Activated CD8-positive, alpha-beta T cell treated with anti-CD3 and anti-CD28 coated beads, Interleukin-2, amount 10 ng/mL, durations not matched to agents 7 days and 5 days (primary cell): ENCODE data around the gene METAP1D. TPM values are rescaled to one million over a fixed set of nuclear protein-coding genes. Genes with fewer than 3 reads are reported as not detected.

Experiments used
- ATAC-seq: fragments of 150-1000 bp; cut with Tn5 transposase; one replicate; pipeline ENCODE4 v1.10.0; 2021; ENCODE audit warnings: moderate library complexity
- CTCF ChIA-PET: fragments of 350-600 bp; sonication (Branson Sonifier 250); formaldehyde crosslinking; loops from one replicate; lab custom pipeline; 2021; ENCODE audit warnings: antibody characterized with exemption; lab: Charles Lee
- POLR2A ChIA-PET: fragments of 350-600 bp; sonication (Branson Sonifier 250); formaldehyde crosslinking; loops from one replicate; lab custom pipeline; 2021; ENCODE audit warnings: antibody characterized with exemption; lab: Charles Lee
- DNase-seq: peaks from one replicate; pipeline ENCODE4 v3.0.0-alpha.2; 2020
- H3K27ac Mint-ChIP-seq: one replicate; pipeline ENCODE4 v1.8.0; 2021; ENCODE audit warnings: mild to moderate bottlenecking, mixed read lengths
- H3K27me3 Mint-ChIP-seq: one replicate; pipeline ENCODE4 v1.8.0; 2021; ENCODE audit warnings: low read depth, mixed read lengths
- H3K36me3 Mint-ChIP-seq: one replicate; pipeline ENCODE4 v1.8.0; 2021; ENCODE audit warnings: low read depth, mixed read lengths
- H3K4me1 Mint-ChIP-seq: one replicate; pipeline ENCODE4 v1.8.0; 2021; ENCODE audit warnings: low read depth, mixed read lengths
- H3K4me3 Mint-ChIP-seq: one replicate; pipeline ENCODE4 v1.8.0; 2021; ENCODE audit warnings: mild to moderate bottlenecking, mixed read lengths
- H3K9me3 Mint-ChIP-seq: one replicate; pipeline ENCODE4 v1.8.0; 2022; ENCODE audit warnings: mixed read lengths; ENCODE audit not compliant: insufficient read depth
- total RNA-seq, 2 experiments: library from RNA; stranded (reverse); gene quantifications; one replicate each; pipeline ENCODE4 v1.2.3, GENCODE V29; 2021

The METAP1D gene
- total RNA-seq, 2 experiments from 2014 or later = 3.9 to 6.0 TPM

DNA sequence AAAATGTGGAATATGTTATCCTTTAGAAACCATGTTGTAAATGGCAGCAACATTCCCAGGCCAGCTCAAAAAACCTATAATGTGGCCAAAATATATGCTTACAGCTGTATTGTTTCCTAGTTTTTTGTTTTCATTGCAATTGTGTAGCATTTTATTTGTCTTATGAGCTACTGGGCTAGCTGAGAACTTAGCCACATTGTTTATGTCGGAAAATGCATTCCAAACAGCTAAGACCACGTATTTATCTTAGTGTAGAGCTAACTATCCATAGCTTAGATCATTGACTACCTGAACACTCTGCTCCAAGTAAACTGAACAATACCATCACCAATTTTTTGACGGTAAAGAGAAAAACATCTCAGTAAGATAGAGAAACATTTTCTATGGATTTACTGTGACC lies 38.4 kb downstream of the METAP1D start:
- Mint-ChIP-seq H3K27me3 (no peaks in the 10 kb centered on the region), H3K36me3 (no peaks in the 10 kb centered on the region), H3K27ac (no peak overlapping the region), H3K4me3 (no peak overlapping the region), H3K9me3 (no peaks in the 10 kb centered on the region), H3K4me1 (no peaks in the 10 kb centered on the region)
- CTCF ChIA-PET = interaction anchor here (0.9 to 1.4 kb wide), 5 partner anchors 11 to 424 kb away, joined by 3 to 5 read pairs (median 3); no protein-coding TSS in a partner anchor
- POLR2A ChIA-PET = interaction anchor here (0.6 kb wide), 1 partner anchor 863 kb away, joined by 3 read pairs; no protein-coding TSS in a partner anchor
- ATAC-seq = no peak
- DNase-seq = no peak

- ATAC-seq = no peak
- no peaks in the 10 kb centered on the region for H3K9me3 Mint-ChIP-seq
- no peak overlapping the region for H3K27ac Mint-ChIP-seq
- ChIA-PET CTCF (interaction anchor here (0.9 to 1.4 kb wide), 2 partner anchors 11 to 89 kb away, joined by 3 to 4 read pairs; no protein-coding TSS in a partner anchor), POLR2A (interaction anchor here (0.6 kb wide), 1 partner anchor 864 kb away, joined by 3 read pairs; no protein-coding TSS in a partner anchor)
- H3K4me1 Mint-ChIP-seq = no peaks in the 10 kb centered on the region
- no peaks in the 10 kb centered on the region for H3K36me3 Mint-ChIP-seq
- no peak overlapping the region for H3K4me3 Mint-ChIP-seq
- no peak for DNase-seq
- no peaks in the 10 kb centered on the region for H3K27me3 Mint-ChIP-seq
These were observed 38.9 kb downstream of the METAP1D start for GRCh38 chr2:172038604-172039003.

GRCh38 chr2:172039011-172039704 lies 39.4 kb downstream of the METAP1D start:
- POLR2A ChIA-PET = interaction anchor here (0.6 kb wide), 1 partner anchor 864 kb away, joined by 3 read pairs; no protein-coding TSS in a partner anchor
- Mint-ChIP-seq H3K4me3 (no peak overlapping the region), H3K36me3 (no peaks in the 10 kb centered on the region), H3K27me3 (no peaks in the 10 kb centered on the region), H3K4me1 (no peaks in the 10 kb centered on the region), H3K27ac (no peak overlapping the region), H3K9me3 (no peaks in the 10 kb centered on the region)
- no peak for ATAC-seq
- DNase-seq = no peak
- CTCF ChIA-PET = no interaction called here

DNA sequence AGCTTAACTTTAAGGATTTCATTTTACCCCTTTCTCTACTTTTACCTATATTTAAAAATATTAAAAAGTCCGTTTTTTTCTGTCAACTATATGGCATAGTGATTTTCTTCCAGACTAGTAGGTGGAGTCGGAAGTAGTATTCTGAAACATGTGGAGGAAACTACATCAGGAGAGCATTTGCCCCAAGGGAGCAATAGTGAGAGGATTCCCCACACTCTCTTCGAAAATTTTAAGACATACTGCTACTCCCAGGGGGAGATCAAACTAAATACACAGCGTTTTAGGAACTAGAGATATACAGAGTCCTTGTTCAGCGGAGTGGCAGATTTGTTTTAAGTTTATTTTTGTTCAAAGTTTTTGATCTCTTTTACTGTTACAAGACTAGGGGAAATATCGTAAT lies 40.6 kb downstream of the METAP1D start:
- POLR2A ChIA-PET = no interaction called here
- H3K27ac Mint-ChIP-seq = no peak overlapping the region

DNA sequence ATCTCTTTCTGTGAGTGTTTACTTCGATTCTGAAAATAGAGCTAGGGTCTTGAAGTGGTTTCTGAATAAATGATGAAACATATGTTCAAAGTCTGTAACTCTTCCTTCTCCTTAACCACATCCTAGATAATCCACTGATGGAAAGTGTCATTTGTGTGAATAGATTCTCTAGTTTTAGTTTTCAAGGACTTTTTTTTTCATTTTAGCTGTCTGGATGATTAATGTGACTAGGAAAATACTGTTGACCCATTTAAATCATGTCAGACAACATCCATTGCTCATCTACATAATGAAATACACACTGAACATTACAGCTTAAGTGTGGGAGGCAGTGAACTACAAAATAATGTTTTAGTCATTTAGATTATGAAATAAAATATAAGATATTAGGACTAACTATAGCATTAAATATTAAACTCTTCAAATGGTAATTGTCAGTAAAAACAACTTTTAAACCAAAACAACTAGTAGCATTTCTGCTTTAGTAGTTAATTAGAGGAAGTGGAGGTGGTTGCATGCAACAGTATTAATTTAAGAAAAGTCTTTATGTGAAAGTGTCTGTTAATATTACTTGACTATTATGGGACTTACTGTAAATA lies 46.4 kb downstream of the METAP1D start:
- no peaks in the 10 kb centered on the region for H3K9me3 Mint-ChIP-seq
- no peaks in the 10 kb centered on the region for H3K36me3 Mint-ChIP-seq
- CTCF ChIA-PET = interaction anchor here (0.6 to 1.3 kb wide), 3 partner anchors 9 to 226 kb away, joined by 3 to 4 read pairs (median 3); no protein-coding TSS in a partner anchor
- H3K27ac Mint-ChIP-seq = no peak overlapping the region
- DNase-seq (no peak), ATAC-seq (no peak)
- POLR2A ChIA-PET = no interaction called here
- no peaks in the 10 kb centered on the region for H3K27me3 Mint-ChIP-seq
- H3K4me1 Mint-ChIP-seq = peaks cover 4% of the 10 kb centered on the region
- H3K4me3 Mint-ChIP-seq = no peak overlapping the region

More for the DNA sequence above, 40.6 kb downstream of the METAP1D start:
- no peaks in the 10 kb centered on the region for H3K27me3 Mint-ChIP-seq
- H3K4me3 Mint-ChIP-seq = no peak overlapping the region
- DNase-seq (no peak), ATAC-seq (no peak)
- CTCF ChIA-PET = no interaction called here
- H3K9me3 Mint-ChIP-seq = no peaks in the 10 kb centered on the region
- no peaks in the 10 kb centered on the region for H3K4me1 Mint-ChIP-seq
- H3K36me3 Mint-ChIP-seq = no peaks in the 10 kb centered on the region

GRCh38 chr2:172046866-172047565 lies 47.3 kb downstream of the METAP1D start:
- DNase-seq (no peak), ATAC-seq (no peak)
- H3K4me3 Mint-ChIP-seq = no peak overlapping the region
- peaks cover 4% of the 10 kb centered on the region for H3K4me1 Mint-ChIP-seq
- no peaks in the 10 kb centered on the region for H3K9me3 Mint-ChIP-seq
- H3K36me3 Mint-ChIP-seq = no peaks in the 10 kb centered on the region
- H3K27ac Mint-ChIP-seq = no peak overlapping the region
- POLR2A ChIA-PET = no interaction called here
- CTCF ChIA-PET = interaction anchor here (1.3 kb wide), 1 partner anchor 9 kb away, joined by 3 read pairs; no protein-coding TSS in a partner anchor
- no peaks in the 10 kb centered on the region for H3K27me3 Mint-ChIP-seq

DNA sequence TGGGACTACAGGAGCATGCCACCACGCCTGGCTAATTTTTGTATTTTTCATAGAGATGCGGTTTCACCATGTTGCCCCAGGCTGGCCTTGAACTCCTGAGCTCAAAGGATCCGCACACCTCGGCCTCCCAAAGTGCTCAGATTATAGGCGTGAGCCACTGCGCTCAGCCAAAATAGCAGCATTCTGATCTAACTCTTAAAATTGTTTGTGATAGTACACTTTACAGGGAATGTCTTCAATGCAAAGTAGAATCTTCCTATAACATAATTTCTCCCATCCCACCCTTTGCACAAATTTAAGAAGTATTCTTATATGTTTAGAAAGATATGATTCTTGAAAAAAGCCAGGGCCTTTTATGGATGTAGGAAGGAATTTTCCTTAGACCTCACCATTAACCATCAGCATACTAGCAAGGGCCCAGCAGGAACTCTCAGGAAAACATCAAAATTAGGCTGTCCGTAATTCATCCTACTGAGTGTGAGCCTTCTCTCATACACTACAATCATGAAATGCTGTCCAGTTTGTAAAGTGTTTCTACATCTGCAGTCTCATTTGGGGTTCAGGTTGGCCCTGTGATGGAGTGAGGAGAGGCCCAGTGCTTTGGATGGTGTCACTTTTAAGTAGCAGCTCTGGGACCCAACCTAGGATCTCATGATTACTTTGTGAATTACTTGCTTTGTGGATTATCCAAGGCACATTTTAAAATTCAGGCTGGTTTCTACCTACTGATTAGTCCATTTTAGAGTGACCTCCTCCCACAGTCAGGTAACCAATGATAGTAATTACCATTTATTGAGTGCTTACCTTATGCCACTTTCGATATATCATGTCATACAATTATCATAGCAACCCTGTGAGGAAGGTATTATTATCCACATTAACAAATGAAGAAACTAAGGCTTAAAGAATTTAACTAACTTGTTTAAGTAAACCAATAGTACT lies 48.1 kb downstream of the METAP1D start:
- no peak overlapping the region for H3K4me3 Mint-ChIP-seq
- no peak for ATAC-seq
- no peaks in the 10 kb centered on the region for H3K27me3 Mint-ChIP-seq
- H3K27ac Mint-ChIP-seq = no peak overlapping the region
- POLR2A ChIA-PET = no interaction called here
- no peaks in the 10 kb centered on the region for H3K9me3 Mint-ChIP-seq
- H3K36me3 Mint-ChIP-seq = no peaks in the 10 kb centered on the region
- CTCF ChIA-PET = no interaction called here
- H3K4me1 Mint-ChIP-seq = peaks cover 4% of the 10 kb centered on the region
- no peak for DNase-seq

- CTCF ChIA-PET = interaction anchor here (1.2 kb wide), 1 partner anchor 11 kb away, joined by 3 read pairs; no protein-coding TSS in a partner anchor
- Mint-ChIP-seq H3K36me3 (no peaks in the 10 kb centered on the region), H3K4me3 (no peak overlapping the region), H3K27ac (no peak overlapping the region), H3K9me3 (no peaks in the 10 kb centered on the region), H3K4me1 (peaks cover 4% of the 10 kb centered on the region), H3K27me3 (no peaks in the 10 kb centered on the region)
- DNase-seq (no peak), ATAC-seq (no peak)
- POLR2A ChIA-PET = no interaction called here
These were observed 49.1 kb downstream of the METAP1D start for GRCh38 chr2:172048508-172049503.

- H3K4me3 Mint-ChIP-seq = no peak overlapping the region
- no peak overlapping the region for H3K27ac Mint-ChIP-seq
- peaks cover 4% of the 10 kb centered on the region for H3K4me1 Mint-ChIP-seq
- ChIA-PET POLR2A (no interaction called here), CTCF (interaction anchor here (1.2 kb wide), 1 partner anchor 11 kb away, joined by 3 read pairs; no protein-coding TSS in a partner anchor)
- ATAC-seq = no peak
- DNase-seq = no peak
- H3K27me3 Mint-ChIP-seq = no peaks in the 10 kb centered on the region
- no peaks in the 10 kb centered on the region for H3K9me3 Mint-ChIP-seq
- no peaks in the 10 kb centered on the region for H3K36me3 Mint-ChIP-seq
These were observed 49.9 kb downstream of the METAP1D start for GRCh38 chr2:172049567-172050120.

DNA sequence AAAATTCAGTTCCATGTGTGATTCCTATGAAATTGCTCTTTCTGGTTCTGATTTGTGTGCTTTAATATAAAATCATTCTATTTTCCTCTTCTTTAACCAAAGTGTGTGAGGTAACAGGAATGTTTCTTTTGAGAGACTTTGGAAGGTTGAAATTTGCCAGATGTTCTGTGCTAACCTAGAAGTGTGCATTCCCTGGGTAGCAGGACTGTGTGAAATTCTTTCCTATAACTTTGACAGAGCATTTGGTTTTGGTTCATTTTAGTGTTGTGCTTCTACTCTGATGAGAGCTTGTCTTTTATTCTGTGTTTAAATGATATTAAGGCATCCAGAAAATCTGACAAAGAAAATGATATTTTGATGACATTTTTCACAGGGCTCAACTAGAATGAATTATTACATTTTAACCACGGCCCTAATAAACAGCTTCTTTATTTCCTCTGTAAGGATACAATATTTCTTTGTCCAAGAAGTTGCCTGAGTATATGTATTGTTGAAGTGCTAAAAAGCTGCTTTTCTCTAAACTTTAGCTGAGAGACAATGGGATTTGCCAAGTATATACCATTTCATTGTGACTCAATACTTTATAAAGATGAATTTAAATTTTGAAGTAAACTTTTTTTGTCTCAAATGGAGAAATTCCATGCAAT lies 50.8 kb downstream of the METAP1D start:
- DNase-seq = no peak
- Mint-ChIP-seq H3K4me1 (peaks cover 4% of the 10 kb centered on the region), H3K27me3 (no peaks in the 10 kb centered on the region), H3K36me3 (no peaks in the 10 kb centered on the region), H3K27ac (no peak overlapping the region), H3K9me3 (no peaks in the 10 kb centered on the region), H3K4me3 (no peak overlapping the region)
- POLR2A ChIA-PET = no interaction called here
- CTCF ChIA-PET = no interaction called here
- ATAC-seq = no peak
